NCI-H226 (cell line): ENCODE measurements around the gene REC8.
"Not testable (repeated sequence)": the region's sequence is repeated elsewhere in the genome, so short reads cannot be mapped to it uniquely, and the experiment has no call there.

Experiments
- DNase-seq: peaks from one replicate; pipeline ENCODE4 v3.0.0-alpha.2; 2015

Gene REC8

GRCh38 chr14:24185026-24185425 lies 13.1 kb downstream of the REC8 start:
- no peak for DNase-seq

GRCh38 chr14:24185741-24186140 lies 13.9 kb downstream of the REC8 start:
- DNase-seq: no peak

- no peak for DNase-seq
Observed at GRCh38 chr14:24186831-24187538, 15.1 kb downstream of the REC8 start.

- no peak for DNase-seq
Observed at GRCh38 chr14:24187539-24187915, 15.6 kb downstream of the REC8 start.

GRCh38 chr14:24188251-24189058 lies 16.6 kb downstream of the REC8 start, which contains the start of gene IPO4:
IPO4 (minus strand) TSS chr14:24188816; CDS start chr14:24188787, 29 bp downstream.
- peak; percentile 95 for DNase-seq

- DNase-seq: no peak
Observed at GRCh38 chr14:24189059-24189375, 17.1 kb downstream of the REC8 start.

- DNase-seq: no peak
Observed at GRCh38 chr14:24189460-24189859, 17.6 kb downstream of the REC8 start.

- peak; percentile 0 for DNase-seq
Observed at GRCh38 chr14:24190416-24190815, 18.5 kb downstream of the REC8 start.

GRCh38 chr14:24192933-24193332 lies 21.1 kb downstream of the REC8 start:
- peak; percentile 0 for DNase-seq

- DNase-seq: peak; percentile 1
Observed at GRCh38 chr14:24194186-24194872, 22.4 kb downstream of the REC8 start.

- DNase-seq: no peak
Observed at GRCh38 chr14:24194873-24195185, 22.9 kb downstream of the REC8 start.

- peak; percentile 70 for DNase-seq
Observed at GRCh38 chr14:24195186-24196070, 23.5 kb downstream of the REC8 start, which contains the start of gene TM9SF1. TM9SF1 (minus strand) TSS chr14:24195441; CDS start chr14:24195019, 422 bp downstream.

GRCh38 chr14:24196071-24197055 lies 24.5 kb downstream of the REC8 start:
- DNase-seq: no peak

- DNase-seq: no peak
Observed at GRCh38 chr14:24197056-24197450, 25.2 kb downstream of the REC8 start.

GRCh38 chr14:24198814-24199524 lies 27.1 kb downstream of the REC8 start:
- DNase-seq: no peak

GRCh38 chr14:24202538-24202937 lies 30.7 kb downstream of the REC8 start:
- not testable (repeated sequence) for DNase-seq

GRCh38 chr14:24203249-24203886 lies 31.5 kb downstream of the REC8 start:
- not testable (repeated sequence) for DNase-seq

GRCh38 chr14:24204163-24205146 lies 32.6 kb downstream of the REC8 start:
- no peak for DNase-seq
